Measurements from ENCODE around the gene OBSCN. TPM values are rescaled to one million over a fixed set of nuclear protein-coding genes. Genes with fewer than 3 reads are reported as not detected.

Gene OBSCN
- total and polyA plus RNA-seq, 2 donors (not counting 1 experiment from before 2014, with no cell fraction given): 10.0 to 63.9 TPM

- Histone ChIP-seq H3K4me2 (replicated peaks; ENCODE audit: low read depth, low read length, poor library complexity, severe bottlenecking) (no peak overlapping the region), H4K20me1 (ENCODE audit: control insufficient read depth, insufficient read depth, low read length, poor library complexity, severe bottlenecking) (no peaks in the 10 kb centered on the region), H3K27ac (ENCODE audit: low read length in 2 of 2) (no peak overlapping the region), H3K9ac (ENCODE audit: low read length) (no peak overlapping the region), H3K4me1 (ENCODE audit: control insufficient read depth in 2 of 2, insufficient read depth in 2 of 2, low read length in 2 of 2) (no peaks in the 10 kb centered on the region), H3K36me3 (replicated peaks in 1 of 2; ENCODE audit: control extremely low read depth in 1 of 2, control insufficient read depth in 1 of 2, extremely low read depth in 1 of 2, insufficient read depth in 2 of 2, low read length in 1 of 2) (peaks cover 0 to 2% of the 10 kb centered on the region in 2 experiments), H3K9me3 (ENCODE audit: control extremely low read depth in 1 of 3, control insufficient read depth in 2 of 3, insufficient read depth in 1 of 3, low read length in 2 of 3) (no peaks in the 10 kb centered on the region), H3K79me2 (ENCODE audit: control insufficient read depth, insufficient read depth, low read length) (no peaks in the 10 kb centered on the region), H3K27me3 (replicated peaks in 1 of 4; ENCODE audit: control extremely low read depth in 1 of 4, control insufficient read depth in 3 of 4, insufficient read depth in 4 of 4, low read length in 3 of 4) (no peaks in the 10 kb centered on the region), H3K4me3 (ENCODE audit: control extremely low read depth in 1 of 5, extremely low read depth in 1 of 5, insufficient read depth in 1 of 5, low read depth in 2 of 5, low read length in 4 of 5) (no peak overlapping the region), H2AFZ (ENCODE audit: insufficient read depth, low read depth, low read length, poor library complexity, severe bottlenecking) (no peak overlapping the region)
- intact Hi-C loops (cut with micrococcal nuclease): no loop called here
- Mint-ChIP-seq H3K4me3 (no peak overlapping the region), H3K27ac (no peak overlapping the region), H3K9me3 (ENCODE audit: insufficient read depth) (no peaks in the 10 kb centered on the region), H3K4me1 (no peaks in the 10 kb centered on the region), H3K27me3 (no peaks in the 10 kb centered on the region)
- POLR2A ChIA-PET: no interaction called here
- TF ChIP-seq CTCF (IDR thresholded peaks at IDR 0.05): no peak
- TF ChIP-seq EZH2 (IDR thresholded peaks at IDR 0.05; ENCODE audit: borderline replicate concordance, insufficient read depth, low read depth, low read length, poor library complexity, severe bottlenecking): no peak
- 98% methylated on average over 10 of the region's 18 CpGs for WGBS (ENCODE audit: insufficient coverage)
- ATAC-seq (ENCODE audit: low read depth): no peak
- DNase-seq: no peak
- CTCF ChIA-PET: no interaction called here
These were observed 127.1 kb downstream of the OBSCN start for GRCh38 chr1:228334954-228335353.

GRCh38 chr1:228335406-228336307 lies 127.8 kb downstream of the OBSCN start:
- no peak for DNase-seq
- no peak for ATAC-seq (ENCODE audit: low read depth)
- intact Hi-C loops (cut with micrococcal nuclease): no loop called here

More at GRCh38 chr1:228335406-228336307, 127.8 kb downstream of the OBSCN start:
- Histone ChIP-seq H3K9ac (ENCODE audit: low read length) (no peak overlapping the region), H3K79me2 (ENCODE audit: control insufficient read depth, insufficient read depth, low read length) (no peaks in the 10 kb centered on the region), H3K9me3 (ENCODE audit: control extremely low read depth in 1 of 3, control insufficient read depth in 2 of 3, insufficient read depth in 1 of 3, low read length in 2 of 3) (no peaks in the 10 kb centered on the region), H3K27me3 (replicated peaks in 1 of 4; ENCODE audit: control extremely low read depth in 1 of 4, control insufficient read depth in 3 of 4, insufficient read depth in 4 of 4, low read length in 3 of 4) (no peaks in the 10 kb centered on the region), H3K4me2 (replicated peaks; ENCODE audit: low read depth, low read length, poor library complexity, severe bottlenecking) (no peak overlapping the region), H3K4me3 (ENCODE audit: control extremely low read depth in 1 of 5, extremely low read depth in 1 of 5, insufficient read depth in 1 of 5, low read depth in 2 of 5, low read length in 4 of 5) (no peak overlapping the region), H3K27ac (ENCODE audit: low read length in 2 of 2) (no peak overlapping the region), H3K36me3 (replicated peaks in 1 of 2; ENCODE audit: control extremely low read depth in 1 of 2, control insufficient read depth in 1 of 2, extremely low read depth in 1 of 2, insufficient read depth in 2 of 2, low read length in 1 of 2) (peaks cover 0 to 2% of the 10 kb centered on the region in 2 experiments), H2AFZ (ENCODE audit: insufficient read depth, low read depth, low read length, poor library complexity, severe bottlenecking) (no peak overlapping the region), H3K4me1 (ENCODE audit: control insufficient read depth in 2 of 2, insufficient read depth in 2 of 2, low read length in 2 of 2) (no peaks in the 10 kb centered on the region), H4K20me1 (ENCODE audit: control insufficient read depth, insufficient read depth, low read length, poor library complexity, severe bottlenecking) (no peaks in the 10 kb centered on the region)
- Mint-ChIP-seq H3K4me1 (no peaks in the 10 kb centered on the region), H3K27me3 (no peaks in the 10 kb centered on the region), H3K4me3 (no peak overlapping the region), H3K9me3 (ENCODE audit: insufficient read depth) (no peaks in the 10 kb centered on the region), H3K27ac (no peak overlapping the region)
- no peak for TF ChIP-seq CTCF (IDR thresholded peaks at IDR 0.05)
- no peak for TF ChIP-seq EZH2 (IDR thresholded peaks at IDR 0.05; ENCODE audit: borderline replicate concordance, insufficient read depth, low read depth, low read length, poor library complexity, severe bottlenecking)
- 89% methylated on average over 15 of the region's 15 CpGs for WGBS (ENCODE audit: insufficient coverage)
- ChIA-PET POLR2A (no interaction called here), CTCF (no interaction called here)
